Measurements from ENCODE around the gene SLC45A3. TPM values are rescaled to one million over a fixed set of nuclear protein-coding genes. Genes with fewer than 3 reads are reported as not detected.

Gene SLC45A3
- total and polyA plus RNA-seq, 2 of the 8 experiments (the other 6 are each of a cell fraction or from before 2014, with no cell fraction given) = 13.0 to 14.3 TPM

- H3K79me2 ChIP-seq (ENCODE audit: control insufficient read depth in 1 of 2, insufficient read depth in 2 of 2, low read length in 2 of 2) = peaks cover 0 to 60% of the 10 kb centered on the region in 2 experiments; a peak in 2 of 4 replicates
- peaks cover 2 to 77% (median 24%) of the 10 kb centered on the region in 4 experiments; a peak in 5 of 8 replicates for H3K36me3 ChIP-seq (ENCODE audit: control insufficient read depth in 2 of 4, insufficient read depth in 4 of 4, low read length in 3 of 4)
- TF ChIP-seq SIN3A (conservative IDR thresholded peaks at IDR 0.05 in 1 of 2, IDR thresholded peaks at IDR 0.05 in 1 of 2; ENCODE audit: low read depth in 1 of 2, low read length in 2 of 2) (no peak), SUZ12 (IDR thresholded peaks at IDR 0.05; ENCODE audit: low read length) (no peak), NANOG (IDR thresholded peaks at IDR 0.05; ENCODE audit: insufficient read depth, low read depth, low read length, poor library complexity, severe bottlenecking) (no peak), TCF12 (IDR thresholded peaks at IDR 0.05; ENCODE audit: low read depth, low read length) (no peak), EZH2 (IDR thresholded peaks at IDR 0.05; ENCODE audit: low read depth, low read length, severe bottlenecking) (no peak), SRF (IDR thresholded peaks at IDR 0.05; ENCODE audit: low read depth, low read length) (no peak), TEAD4 (IDR thresholded peaks at IDR 0.05; ENCODE audit: low read depth, low read length) (no peak), KDM1A (IDR thresholded peaks at IDR 0.05; ENCODE audit: borderline replicate concordance, low read length) (no peak)
- TF ChIP-seq, protein P1, sequence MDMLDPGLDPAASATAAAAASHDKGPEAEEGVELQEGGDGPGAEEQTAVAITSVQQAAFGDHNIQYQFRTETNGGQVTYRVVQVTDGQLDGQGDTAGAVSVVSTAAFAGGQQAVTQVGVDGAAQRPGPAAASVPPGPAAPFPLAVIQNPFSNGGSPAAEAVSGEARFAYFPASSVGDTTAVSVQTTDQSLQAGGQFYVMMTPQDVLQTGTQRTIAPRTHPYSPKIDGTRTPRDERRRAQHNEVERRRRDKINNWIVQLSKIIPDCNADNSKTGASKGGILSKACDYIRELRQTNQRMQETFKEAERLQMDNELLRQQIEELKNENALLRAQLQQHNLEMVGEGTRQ (IDR thresholded peaks at IDR 0.05; ENCODE audit: low read length) = no peak
- TF ChIP-seq, protein P2, sequence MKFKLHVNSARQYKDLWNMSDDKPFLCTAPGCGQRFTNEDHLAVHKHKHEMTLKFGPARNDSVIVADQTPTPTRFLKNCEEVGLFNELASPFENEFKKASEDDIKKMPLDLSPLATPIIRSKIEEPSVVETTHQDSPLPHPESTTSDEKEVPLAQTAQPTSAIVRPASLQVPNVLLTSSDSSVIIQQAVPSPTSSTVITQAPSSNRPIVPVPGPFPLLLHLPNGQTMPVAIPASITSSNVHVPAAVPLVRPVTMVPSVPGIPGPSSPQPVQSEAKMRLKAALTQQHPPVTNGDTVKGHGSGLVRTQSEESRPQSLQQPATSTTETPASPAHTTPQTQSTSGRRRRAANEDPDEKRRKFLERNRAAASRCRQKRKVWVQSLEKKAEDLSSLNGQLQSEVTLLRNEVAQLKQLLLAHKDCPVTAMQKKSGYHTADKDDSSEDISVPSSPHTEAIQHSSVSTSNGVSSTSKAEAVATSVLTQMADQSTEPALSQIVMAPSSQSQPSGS (IDR thresholded peaks at IDR 0.05; ENCODE audit: low read length) = no peak
Observed at GRCh38 chr1:205726619-205727125, 46.4 kb upstream of the SLC45A3 start.

More at GRCh38 chr1:205726619-205727125, 46.4 kb upstream of the SLC45A3 start:
- Histone ChIP-seq H2BK120ac (replicated peaks; ENCODE audit: low read depth, low read length) (no peak overlapping the region), H2AK5ac (ENCODE audit: low read depth, low read length) (no peak overlapping the region), H3K4me2 (ENCODE audit: insufficient read depth in 1 of 2, low read depth in 2 of 2, low read length in 2 of 2) (no peak overlapping the region), H3K56ac (replicated peaks; ENCODE audit: insufficient read length, low read depth, low read length) (no peak overlapping the region), H3K23me2 (ENCODE audit: low read depth, low read length) (no peaks in the 10 kb centered on the region), H4K8ac (ENCODE audit: extremely low read depth, insufficient read depth, low read length) (no peak overlapping the region), H2AFZ (ENCODE audit: low read length) (no peak overlapping the region), H2BK20ac (ENCODE audit: low read length) (no peak overlapping the region), H3K9me3 (ENCODE audit: insufficient read depth in 2 of 2, low read depth in 1 of 2, low read length in 1 of 2) (no peaks in the 10 kb centered on the region), H3K9ac (replicated peaks in 1 of 4; ENCODE audit: extremely low read depth in 1 of 4, low read depth in 3 of 4, low read length in 3 of 4) (no peak overlapping the region), H3K4me1 (replicated peaks in 1 of 4; ENCODE audit: control insufficient read depth in 3 of 4, insufficient read depth in 4 of 4, low read length in 3 of 4) (no peaks in the 10 kb centered on the region), H2BK12ac (ENCODE audit: low read depth, low read length) (no peak overlapping the region), H3K18ac (ENCODE audit: extremely low read depth, low read length) (no peak overlapping the region), H4K5ac (ENCODE audit: insufficient read length, low read depth, low read length) (no peak overlapping the region), H4K91ac (replicated peaks; ENCODE audit: insufficient read length, low read length) (no peak overlapping the region), H3K27me3 (replicated peaks in 1 of 4; ENCODE audit: control insufficient read depth in 3 of 4, extremely low read depth in 1 of 4, insufficient read depth in 3 of 4, low read length in 3 of 4) (no peaks in the 10 kb centered on the region), H2BK15ac (ENCODE audit: low read length) (no peak overlapping the region), H3K4me3 (ENCODE audit: extremely low read depth in 1 of 4, insufficient read depth in 2 of 4, low read depth in 3 of 4, low read length in 4 of 4) (no peak overlapping the region), H3K27ac (ENCODE audit: low read depth, low read length) (no peak overlapping the region), H3K23ac (ENCODE audit: insufficient read length) (no peak overlapping the region), H3K4ac (replicated peaks; ENCODE audit: insufficient read length, low read depth, low read length) (no peak overlapping the region), H3K14ac (ENCODE audit: insufficient read length) (no peak overlapping the region), H3K79me1 (ENCODE audit: low read depth, low read length) (no peaks in the 10 kb centered on the region; the same call in 1 of the 2 replicates), H2BK5ac (ENCODE audit: low read depth, low read length) (no peak overlapping the region), H4K20me1 (replicated peaks in 1 of 2; ENCODE audit: control insufficient read depth in 1 of 2, insufficient read depth in 2 of 2, low read length in 2 of 2) (peaks cover 4% of the 10 kb centered on the region in 2 experiments)
- 90% methylated on average over 4 of the region's 4 CpGs; no CpG with 5 or more reads in 1 of the 2 experiments for WGBS, 2 experiments (ENCODE audit: extremely low coverage in 1 of 2, insufficient coverage in 1 of 2, insufficient read length in 1 of 2, insufficient replicate concordance in 2 of 2, low coverage in 1 of 2, low lambda C conversion rate in 2 of 2, missing lambda C conversion rate in 1 of 2)
- FAIRE-seq (no peak), DNase-seq (ENCODE audit: low read depth in 1 of 2, low spot score in 2 of 2) (no peak)
- CTCF ChIA-PET (ENCODE audit: partially characterized antibody) = interaction anchor here (0.7 to 6.8 kb wide), 4 partner anchors 14 to 68 kb away, joined by 3 to 54 read pairs (median 23); no protein-coding TSS in a partner anchor
- POLR2A ChIA-PET (ENCODE audit: partially characterized antibody) = interaction anchor here (1.0 to 5.3 kb wide), 4 partner anchors 11 to 16 kb away, joined by 3 to 21 read pairs (median 8); no protein-coding TSS in a partner anchor

Measured in H1 (cell line).